Keratinocyte (primary cell): ENCODE measurements around the gene CCBE1. TPM values are rescaled to one million over a fixed set of nuclear protein-coding genes. Genes with fewer than 3 reads are reported as not detected.

Source experiments
- DNase-seq: peaks from one replicate; pipeline ENCODE4 v3.0.0-alpha.2; 2011; ENCODE audit warnings: low read depth, missing footprints, low spot score
- FAIRE-seq: peaks from 2 replicates; lab custom pipeline; 2011; peaks lifted over from hg19 to GRCh38; lab: Jason Lieb, UNC
- H2AFZ ChIP-seq: 2 replicates; pipeline ENCODE4 v1.6.0; 2012; ENCODE audit warnings: low read length, control low read depth, inconsistent platforms; ENCODE audit not compliant: control insufficient read depth
- H3K27ac ChIP-seq: 2 replicates; pipeline ENCODE4 v1.5.1; 2011; ENCODE audit warnings: low read length; ENCODE audit not compliant: control insufficient read depth, insufficient read depth
- H3K27me3 ChIP-seq: 3 replicates; pipeline ENCODE4 v1.6.0; 2011; ENCODE audit warnings: low read length; ENCODE audit not compliant: control insufficient read depth, insufficient read depth; ENCODE audit errors: extremely low read depth
- H3K36me3 ChIP-seq, 2 experiments: 2 replicates in 1 of 2; 3 replicates in 1 of 2; pipeline ENCODE4 v1.5.1; 2011; ENCODE audit warnings: low read length in 2 of 2, mild to moderate bottlenecking in 1 of 2; ENCODE audit not compliant: control insufficient read depth in 2 of 2, insufficient read depth in 2 of 2; ENCODE audit errors: extremely low read depth in 1 of 2
- H3K4me1 ChIP-seq: 3 replicates; pipeline ENCODE4 v1.5.1; 2011; ENCODE audit warnings: low read length; ENCODE audit not compliant: control insufficient read depth, insufficient read depth; ENCODE audit errors: extremely low read depth
- H3K4me2 ChIP-seq: 3 replicates; pipeline ENCODE4 v1.6.0; 2011; ENCODE audit warnings: low read depth, low read length; ENCODE audit not compliant: control insufficient read depth, insufficient read depth; ENCODE audit errors: extremely low read depth
- H3K4me3 ChIP-seq, 3 experiments: fragments of 200-600 bp in 1 of 3; sonication (generic) in 1 of 3; 2 replicates in 2 of 3; 3 replicates in 1 of 3; pipeline ENCODE4 v1.5.1; 2011 to 2016; ENCODE audit warnings: low read length in 3 of 3, mild to moderate bottlenecking in 3 of 3, control low read depth in 2 of 3, inconsistent platforms in 1 of 3, low read depth in 1 of 3, mixed read lengths in 1 of 3, mixed run types in 1 of 3, moderate library complexity in 1 of 3; ENCODE audit not compliant: control insufficient read depth in 2 of 3, insufficient read depth in 2 of 3; ENCODE audit errors: extremely low read depth in 1 of 3
- H3K79me2 ChIP-seq: 2 replicates; pipeline ENCODE4 v1.6.0; 2012; ENCODE audit warnings: low read length; ENCODE audit not compliant: control insufficient read depth, insufficient read depth
- H3K9ac ChIP-seq: 3 replicates; pipeline ENCODE4 v1.6.0; 2011; ENCODE audit warnings: low read length; ENCODE audit not compliant: control insufficient read depth, insufficient read depth; ENCODE audit errors: extremely low read depth
- H3K9me1 ChIP-seq: 3 replicates; pipeline ENCODE4 v1.6.0; 2011; ENCODE audit warnings: low read length; ENCODE audit not compliant: control insufficient read depth, insufficient read depth; ENCODE audit errors: extremely low read depth
- H3K9me3 ChIP-seq: 2 replicates; pipeline ENCODE4 v1.5.1; 2012; ENCODE audit warnings: low read depth, low read length; ENCODE audit not compliant: control insufficient read depth
- H4K20me1 ChIP-seq: 3 replicates; pipeline ENCODE4 v1.6.0; 2011; ENCODE audit warnings: low read length; ENCODE audit not compliant: control insufficient read depth, insufficient read depth; ENCODE audit errors: extremely low read depth
- CTCF ChIP-seq, 3 experiments: IDR thresholded peaks in 1 of 3; conservative IDR thresholded peaks in 1 of 3; optimal IDR thresholded peaks in 1 of 3; 2 replicates in 2 of 3; 3 replicates in 1 of 3; pipeline versions ENCODE3 to v1.5.1; 2011; ENCODE audit warnings: low read length in 3 of 3, mild to moderate bottlenecking in 3 of 3, moderate library complexity in 2 of 3, control low read depth in 1 of 3, inconsistent platforms in 1 of 3; ENCODE audit not compliant: insufficient read depth in 2 of 3; ENCODE audit errors: extremely low read depth in 1 of 3
- EZH2 ChIP-seq: IDR thresholded peaks from one replicate; pipeline ENCODE4 v1.6.1; 2012; ENCODE audit warnings: inconsistent platforms, mild to moderate bottlenecking, low read length, moderate library complexity
- dilution Hi-C: fragments of 300-500 bp; cut with MboI; formaldehyde crosslinking; loops from one replicate; pipeline ENCODE4 v1.7.0; 2020; ENCODE audit warnings: low sequenced_read_pairs; ENCODE audit not compliant: extremely low pct_ligation_motif_present
- polyA plus RNA-seq, 5 experiments: library from polyadenylated mRNA; depleted of rRNA in 3 of 5; stranded (reverse) in 3 of 5; stranded (forward) in 1 of 5; unstranded in 1 of 5; fragments of >200 nt; gene quantifications; 1 replicate in 1 of 5; 2 replicates in 3 of 5; 3 replicates in 1 of 5; pipeline versions ENCODE4 v1.2.1 to v1.2.3, GENCODE V29; 2011 to 2012; ENCODE audit warnings: missing spikeins in 2 of 5, low read depth in 1 of 5, low replicate concordance in 1 of 5

CCBE1 gene
- polyA plus RNA-seq, 1 donor (not counting 4 experiments of a cell fraction or from before 2014, with no cell fraction given): 20.1 TPM

- FAIRE-seq: no peak
- H3K4me2 ChIP-seq: no peak overlapping the region
- H3K9me3 ChIP-seq: no peaks in the 10 kb centered on the region
- no peak for DNase-seq
- TF ChIP-seq CTCF (optimal IDR thresholded peaks at IDR 0.05 in 1 of 3, IDR thresholded peaks at IDR 0.05 in 1 of 3, conservative IDR thresholded peaks at IDR 0.05 in 1 of 3; ENCODE audit: extremely low read depth in 1 of 3, insufficient read depth in 2 of 3, low read length in 3 of 3) (no peak), EZH2 (no peak)
- H3K36me3 ChIP-seq: no peaks in the 10 kb centered on the region
- H4K20me1 ChIP-seq: no peaks in the 10 kb centered on the region
- dilution Hi-C loops: no loop called here
- no peak overlapping the region for H2AFZ ChIP-seq
- H3K79me2 ChIP-seq: no peaks in the 10 kb centered on the region
- no peak overlapping the region for H3K9ac ChIP-seq
- no peak overlapping the region for H3K27ac ChIP-seq
- no peak overlapping the region for H3K4me3 ChIP-seq
- no peaks in the 10 kb centered on the region for H3K4me1 ChIP-seq
- no peaks in the 10 kb centered on the region for H3K27me3 ChIP-seq
- H3K9me1 ChIP-seq: no peaks in the 10 kb centered on the region
Observed at GRCh38 chr18:59478591-59478990, 218.6 kb downstream of the CCBE1 start.

- Histone ChIP-seq H3K9me1 (no peaks in the 10 kb centered on the region), H3K9me3 (no peaks in the 10 kb centered on the region), H3K79me2 (no peaks in the 10 kb centered on the region), H3K36me3 (no peaks in the 10 kb centered on the region), H3K4me1 (no peaks in the 10 kb centered on the region), H3K27me3 (no peaks in the 10 kb centered on the region), H2AFZ (no peak overlapping the region), H3K27ac (no peak overlapping the region), H4K20me1 (no peaks in the 10 kb centered on the region), H3K4me2 (no peak overlapping the region), H3K4me3 (no peak overlapping the region), H3K9ac (no peak overlapping the region)
- FAIRE-seq (no peak), DNase-seq (no peak)
- dilution Hi-C loops: no loop called here
- TF ChIP-seq EZH2 (no peak), CTCF (optimal IDR thresholded peaks at IDR 0.05 in 1 of 3, IDR thresholded peaks at IDR 0.05 in 1 of 3, conservative IDR thresholded peaks at IDR 0.05 in 1 of 3; ENCODE audit: extremely low read depth in 1 of 3, insufficient read depth in 2 of 3, low read length in 3 of 3) (no peak)
Observed at GRCh38 chr18:59477849-59478248, 219.4 kb downstream of the CCBE1 start.
